Measurements from ENCODE around the gene ASB12.

DNA sequence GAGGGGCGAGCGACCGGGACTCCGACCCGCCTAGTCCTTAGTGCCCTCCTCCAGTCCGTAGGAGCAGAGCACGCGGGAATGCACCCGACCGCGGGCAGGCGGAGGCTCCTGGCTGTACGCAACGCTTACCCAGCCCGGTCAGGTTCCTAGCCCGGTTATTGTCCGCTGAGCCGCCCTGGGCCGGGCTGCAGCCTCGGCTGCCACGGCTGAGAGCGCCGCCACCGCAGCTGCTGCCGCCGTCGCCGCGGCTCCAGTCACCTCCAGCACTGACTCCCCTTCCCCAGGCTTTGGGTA is 25.0 kb downstream of the ASB12 start, which contains the start of gene AMER1:
- TF ChIP-seq, protein P1, sequence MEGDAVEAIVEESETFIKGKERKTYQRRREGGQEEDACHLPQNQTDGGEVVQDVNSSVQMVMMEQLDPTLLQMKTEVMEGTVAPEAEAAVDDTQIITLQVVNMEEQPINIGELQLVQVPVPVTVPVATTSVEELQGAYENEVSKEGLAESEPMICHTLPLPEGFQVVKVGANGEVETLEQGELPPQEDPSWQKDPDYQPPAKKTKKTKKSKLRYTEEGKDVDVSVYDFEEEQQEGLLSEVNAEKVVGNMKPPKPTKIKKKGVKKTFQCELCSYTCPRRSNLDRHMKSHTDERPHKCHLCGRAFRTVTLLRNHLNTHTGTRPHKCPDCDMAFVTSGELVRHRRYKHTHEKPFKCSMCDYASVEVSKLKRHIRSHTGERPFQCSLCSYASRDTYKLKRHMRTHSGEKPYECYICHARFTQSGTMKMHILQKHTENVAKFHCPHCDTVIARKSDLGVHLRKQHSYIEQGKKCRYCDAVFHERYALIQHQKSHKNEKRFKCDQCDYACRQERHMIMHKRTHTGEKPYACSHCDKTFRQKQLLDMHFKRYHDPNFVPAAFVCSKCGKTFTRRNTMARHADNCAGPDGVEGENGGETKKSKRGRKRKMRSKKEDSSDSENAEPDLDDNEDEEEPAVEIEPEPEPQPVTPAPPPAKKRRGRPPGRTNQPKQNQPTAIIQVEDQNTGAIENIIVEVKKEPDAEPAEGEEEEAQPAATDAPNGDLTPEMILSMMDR (IDR thresholded peaks at IDR 0.05) = no peak
- TF ChIP-seq POLR2A (IDR thresholded peaks at IDR 0.05) = no peak
- TF ChIP-seq EP300 (IDR thresholded peaks at IDR 0.05; ENCODE audit: low read depth) = no peak

Measured in transverse colon (tissue), 3 donors.